ENCODE measurements around the gene PPP1R9A. TPM values are rescaled to one million over a fixed set of nuclear protein-coding genes. Genes with fewer than 3 reads are reported as not detected.

PPP1R9A gene
- total RNA-seq, 2 experiments from 2014 or later: not detected

GRCh38 chr7:95204618-95205017, 297.2 kb downstream of the PPP1R9A start:
- Mint-ChIP-seq H3K27me3 (peaks cover 3% of the 10 kb centered on the region), H3K4me1 (no peaks in the 10 kb centered on the region), H3K9me3 (ENCODE audit: low read depth) (no peaks in the 10 kb centered on the region), H3K4me3 (no peak overlapping the region), H3K27ac (no peak overlapping the region), H3K36me3 (ENCODE audit: low read depth) (no peaks in the 10 kb centered on the region)
- ATAC-seq (no peak), DNase-seq (no peak)
- ChIA-PET POLR2A (no interaction called here), CTCF (interaction anchor here (0.6 kb wide), 1 partner anchor 1227 kb away, joined by 3 read pairs; no protein-coding TSS in a partner anchor)
- intact Hi-C loops (cut with DNase I, micrococcal nuclease): no loop called here

GRCh38 chr7:95205665-95206225, 298.4 kb downstream of the PPP1R9A start:
- Mint-ChIP-seq H3K36me3 (ENCODE audit: low read depth) (no peaks in the 10 kb centered on the region), H3K9me3 (ENCODE audit: low read depth) (no peaks in the 10 kb centered on the region), H3K27me3 (peaks cover 3% of the 10 kb centered on the region), H3K4me3 (no peak overlapping the region), H3K27ac (no peak overlapping the region), H3K4me1 (no peaks in the 10 kb centered on the region)
- intact Hi-C loops (cut with DNase I, micrococcal nuclease): no loop called here
- CTCF ChIA-PET: no interaction called here
- POLR2A ChIA-PET: no interaction called here
- ATAC-seq (no peak), DNase-seq (no peak)

- DNase-seq (no peak), ATAC-seq (no peak)
- Mint-ChIP-seq H3K27me3 (peaks cover 3% of the 10 kb centered on the region), H3K9me3 (ENCODE audit: low read depth) (no peaks in the 10 kb centered on the region), H3K27ac (no peak overlapping the region), H3K4me3 (no peak overlapping the region), H3K4me1 (no peaks in the 10 kb centered on the region), H3K36me3 (ENCODE audit: low read depth) (no peaks in the 10 kb centered on the region)
- POLR2A ChIA-PET: no interaction called here
- intact Hi-C loops (cut with DNase I, micrococcal nuclease): no loop called here
- CTCF ChIA-PET: no interaction called here
Observed at GRCh38 chr7:95209276-95209675, 301.9 kb downstream of the PPP1R9A start.

- ATAC-seq (no peak), DNase-seq (no peak)
- CTCF ChIA-PET: no interaction called here
- Mint-ChIP-seq H3K4me1 (no peaks in the 10 kb centered on the region), H3K36me3 (ENCODE audit: low read depth) (no peaks in the 10 kb centered on the region), H3K27me3 (peaks cover 1% of the 10 kb centered on the region), H3K9me3 (ENCODE audit: low read depth) (no peaks in the 10 kb centered on the region), H3K4me3 (no peak overlapping the region), H3K27ac (no peak overlapping the region)
- POLR2A ChIA-PET: no interaction called here
- intact Hi-C loops (cut with DNase I, micrococcal nuclease): no loop called here
Observed at GRCh38 chr7:95209788-95210187, 302.4 kb downstream of the PPP1R9A start.

- ChIA-PET CTCF (no interaction called here), POLR2A (no interaction called here)
- Mint-ChIP-seq H3K4me3 (no peak overlapping the region), H3K9me3 (ENCODE audit: low read depth) (no peaks in the 10 kb centered on the region), H3K36me3 (ENCODE audit: low read depth) (no peaks in the 10 kb centered on the region), H3K27me3 (no peaks in the 10 kb centered on the region), H3K4me1 (no peaks in the 10 kb centered on the region), H3K27ac (no peak overlapping the region)
- DNase-seq (no peak), ATAC-seq (no peak)
- intact Hi-C loops (cut with DNase I, micrococcal nuclease): no loop called here
Observed at GRCh38 chr7:95213148-95213547, 305.8 kb downstream of the PPP1R9A start.

- DNase-seq (no peak), ATAC-seq (no peak)
- ChIA-PET CTCF (no interaction called here), POLR2A (no interaction called here)
- H3K27me3 Mint-ChIP-seq: peaks cover 1% of the 10 kb centered on the region
- H3K4me1 Mint-ChIP-seq: no peaks in the 10 kb centered on the region
- no peaks in the 10 kb centered on the region for H3K36me3 Mint-ChIP-seq (ENCODE audit: low read depth)
- no peak overlapping the region for H3K27ac Mint-ChIP-seq
- intact Hi-C loops (cut with DNase I, micrococcal nuclease): no loop called here
- no peak overlapping the region for H3K4me3 Mint-ChIP-seq
- H3K9me3 Mint-ChIP-seq (ENCODE audit: low read depth): no peaks in the 10 kb centered on the region
Observed at GRCh38 chr7:95213809-95214492, 306.6 kb downstream of the PPP1R9A start.

GRCh38 chr7:95219721-95220120, 312.3 kb downstream of the PPP1R9A start:
- intact Hi-C loops (cut with DNase I, micrococcal nuclease): no loop called here
- Mint-ChIP-seq H3K36me3 (ENCODE audit: low read depth) (no peaks in the 10 kb centered on the region), H3K9me3 (ENCODE audit: low read depth) (no peaks in the 10 kb centered on the region), H3K27me3 (peaks cover 2% of the 10 kb centered on the region), H3K27ac (no peak overlapping the region), H3K4me3 (no peak overlapping the region), H3K4me1 (no peaks in the 10 kb centered on the region)
- DNase-seq (no peak), ATAC-seq (no peak)
- POLR2A ChIA-PET: no interaction called here
- CTCF ChIA-PET: interaction anchor here (0.7 kb wide), 1 partner anchor 224 kb away, joined by 3 read pairs; no protein-coding TSS in a partner anchor

GRCh38 chr7:95220328-95220727, 312.9 kb downstream of the PPP1R9A start:
- Mint-ChIP-seq H3K9me3 (ENCODE audit: low read depth) (no peaks in the 10 kb centered on the region), H3K4me3 (no peak overlapping the region), H3K36me3 (ENCODE audit: low read depth) (no peaks in the 10 kb centered on the region), H3K27ac (no peak overlapping the region), H3K27me3 (peaks cover 2% of the 10 kb centered on the region), H3K4me1 (no peaks in the 10 kb centered on the region)
- intact Hi-C loops (cut with DNase I, micrococcal nuclease): no loop called here
- DNase-seq (no peak), ATAC-seq (no peak)
- ChIA-PET CTCF (interaction anchor here (0.7 kb wide), 1 partner anchor 224 kb away, joined by 3 read pairs; no protein-coding TSS in a partner anchor), POLR2A (no interaction called here)

GRCh38 chr7:95225301-95225700, 317.9 kb downstream of the PPP1R9A start:
- Mint-ChIP-seq H3K4me3 (no peak overlapping the region), H3K4me1 (no peaks in the 10 kb centered on the region), H3K9me3 (ENCODE audit: low read depth) (peaks cover 2% of the 10 kb centered on the region), H3K27ac (no peak overlapping the region), H3K27me3 (no peaks in the 10 kb centered on the region), H3K36me3 (ENCODE audit: low read depth) (no peaks in the 10 kb centered on the region)
- ATAC-seq (no peak), DNase-seq (no peak)
- intact Hi-C loops (cut with DNase I, micrococcal nuclease): loop anchor here in 1 of 2 experiments (5.0 kb wide), 1 partner anchor 48 kb away; no protein-coding TSS in a partner anchor
- ChIA-PET POLR2A (no interaction called here), CTCF (no interaction called here)

GRCh38 chr7:95229301-95229700, 321.9 kb downstream of the PPP1R9A start:
- Mint-ChIP-seq H3K9me3 (ENCODE audit: low read depth) (peaks cover 2% of the 10 kb centered on the region), H3K27me3 (peaks cover 2% of the 10 kb centered on the region), H3K36me3 (ENCODE audit: low read depth) (no peaks in the 10 kb centered on the region), H3K4me3 (no peak overlapping the region), H3K4me1 (no peaks in the 10 kb centered on the region), H3K27ac (no peak overlapping the region)
- intact Hi-C loops (cut with DNase I, micrococcal nuclease): loop anchor here in 1 of 2 experiments (5.0 kb wide), 1 partner anchor 52 kb away; no protein-coding TSS in a partner anchor
- CTCF ChIA-PET: no interaction called here
- ATAC-seq (no peak), DNase-seq (no peak)
- POLR2A ChIA-PET: no interaction called here

- Mint-ChIP-seq H3K36me3 (ENCODE audit: low read depth) (no peaks in the 10 kb centered on the region), H3K9me3 (ENCODE audit: low read depth) (no peaks in the 10 kb centered on the region), H3K27me3 (peaks cover 5% of the 10 kb centered on the region), H3K27ac (no peak overlapping the region), H3K4me3 (no peak overlapping the region), H3K4me1 (no peaks in the 10 kb centered on the region)
- ChIA-PET POLR2A (interaction anchor here (0.7 kb wide), 1 partner anchor 784 kb away, joined by 3 read pairs; no protein-coding TSS in a partner anchor), CTCF (interaction anchor here (0.6 to 0.7 kb wide), 2 partner anchors 182 to 802 kb away, joined by 3 read pairs; no protein-coding TSS in a partner anchor)
- no peak for DNase-seq
- no peak for ATAC-seq
- intact Hi-C loops (cut with DNase I, micrococcal nuclease): no loop called here
Observed at GRCh38 chr7:95238252-95238943, 331.0 kb downstream of the PPP1R9A start.

- ChIA-PET CTCF (no interaction called here), POLR2A (no interaction called here)
- H3K4me1 Mint-ChIP-seq: no peaks in the 10 kb centered on the region
- H3K27me3 Mint-ChIP-seq: peaks cover 5% of the 10 kb centered on the region
- H3K27ac Mint-ChIP-seq: no peak overlapping the region
- intact Hi-C loops (cut with DNase I, micrococcal nuclease): loop anchor here in 1 of 2 experiments (10.0 kb wide), 1 partner anchor 796 kb away; no protein-coding TSS in a partner anchor
- no peak overlapping the region for H3K4me3 Mint-ChIP-seq
- DNase-seq (no peak), ATAC-seq (no peak)
- H3K36me3 Mint-ChIP-seq (ENCODE audit: low read depth): no peaks in the 10 kb centered on the region
- H3K9me3 Mint-ChIP-seq (ENCODE audit: low read depth): no peaks in the 10 kb centered on the region
Observed at GRCh38 chr7:95240921-95241320, 333.5 kb downstream of the PPP1R9A start.
